Muscle of arm (tissue), 14 donors: Measurements from ENCODE around the gene TBX4. TPM values are rescaled to one million over a fixed set of nuclear protein-coding genes. Genes with fewer than 3 reads are reported as not detected.

Experiments used
- DNase-seq: peaks from one replicate; pipeline ENCODE4 v3.0.0-alpha.2; 2013
- long read RNA-seq, 11 donors: transcript quantifications; one replicate each; lab custom pipeline, GENCODE V29; 2026
- polyA plus RNA-seq, 12 donors: library from polyadenylated mRNA; unstranded; fragments of 120-200 nt; gene quantifications; one replicate each; pipeline ENCODE4 v1.2.1, GENCODE V29; 2013; ENCODE audit not compliant: insufficient read length in 12 of 12

The TBX4 gene
- 10 to 100 TPM in 6 of 12 donors, 1 to 10 TPM in 5, not detected in 1; 3.0 to 42.8 (median 12.8) TPM for polyA plus RNA-seq
- long read RNA-seq, donor 1, partial matches to known transcripts: 0 of 1 reads
- long read RNA-seq, donor 1, other reads (novel, unspliced or antisense): 0 of 1 reads
- long read RNA-seq, donor 2: 0 reads
- long read RNA-seq, donor 3, partial matches to known transcripts: 0 of 2 reads
- long read RNA-seq, donor 3, other reads (novel, unspliced or antisense): 0 of 2 reads
- long read RNA-seq, donor 4: 0 reads
- long read RNA-seq, donor 5, partial matches to known transcripts: 0 of 2 reads
- long read RNA-seq, donor 5, other reads (novel, unspliced or antisense): 0 of 2 reads
- long read RNA-seq, donor 6, partial matches to known transcripts: 0 of 1 reads
- long read RNA-seq, donor 6, other reads (novel, unspliced or antisense): 0 of 1 reads
- long read RNA-seq, donor 7, transcript TBX4-207 (4 exons, 629 nt): major isoform, 5 of 5 reads
- long read RNA-seq, donor 7, partial matches to known transcripts: 0 of 5 reads
- long read RNA-seq, donor 7, other reads (novel, unspliced or antisense): 0 of 5 reads
- long read RNA-seq, donor 8: 0 reads
- long read RNA-seq, donor 9: 0 reads
- long read RNA-seq, donor 10: 0 reads
- long read RNA-seq, donor 11, transcript TBX4-207 (4 exons, 629 nt): major isoform, 10 of 18 reads
- long read RNA-seq, donor 11, partial matches to known transcripts: 0 of 18 reads
- long read RNA-seq, donor 11, other reads (novel, unspliced or antisense): 8 of 18 reads

- no peak for DNase-seq
These were observed at the start of gene TBX4 for GRCh38 chr17:61452301-61453290. Gene TBX4 (plus strand): TSS chr17:61452422. CDS start chr17:61456491, 4,069 bp downstream.

DNA sequence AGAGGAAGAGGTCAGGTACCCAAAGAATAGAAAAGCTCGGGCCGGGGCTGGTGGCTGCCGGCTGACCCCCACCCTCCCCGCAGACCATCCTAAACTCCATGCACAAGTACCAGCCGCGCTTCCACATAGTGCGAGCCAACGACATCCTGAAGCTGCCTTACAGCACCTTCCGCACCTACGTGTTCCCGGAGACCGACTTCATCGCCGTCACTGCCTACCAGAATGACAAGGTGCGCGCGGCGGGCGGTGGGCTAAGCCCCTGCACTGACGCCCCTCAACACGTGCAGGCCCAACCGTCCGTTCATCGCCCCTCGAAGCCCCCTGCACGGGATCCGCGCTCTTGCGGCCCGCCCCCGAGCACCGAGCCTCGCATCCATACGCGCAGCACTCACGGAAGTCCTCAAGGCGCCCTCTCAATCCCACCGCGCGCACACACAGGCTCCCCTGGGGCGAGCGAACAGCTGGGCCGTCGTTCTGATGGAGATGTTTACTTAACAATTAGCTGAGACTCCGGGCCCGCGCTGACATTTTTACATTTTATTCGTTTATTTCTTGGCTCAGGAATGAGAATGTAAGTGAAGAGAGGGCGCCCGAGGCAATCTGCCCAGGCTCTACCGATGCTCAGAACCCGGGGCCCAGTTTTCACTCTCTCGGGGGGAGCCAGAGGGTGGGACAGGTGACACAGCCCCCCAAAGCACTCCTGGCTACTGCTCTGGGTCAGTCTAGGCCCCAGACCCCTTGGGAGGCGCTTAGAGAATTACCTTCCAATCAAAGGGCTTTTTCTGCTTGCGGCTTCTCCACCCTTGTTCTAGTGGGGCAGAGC, 49.0 kb upstream of the TBX4 start:
- no peak for DNase-seq

GRCh38 chr17:61403801-61404662, 48.2 kb upstream of the TBX4 start:
- no peak for DNase-seq

DNA sequence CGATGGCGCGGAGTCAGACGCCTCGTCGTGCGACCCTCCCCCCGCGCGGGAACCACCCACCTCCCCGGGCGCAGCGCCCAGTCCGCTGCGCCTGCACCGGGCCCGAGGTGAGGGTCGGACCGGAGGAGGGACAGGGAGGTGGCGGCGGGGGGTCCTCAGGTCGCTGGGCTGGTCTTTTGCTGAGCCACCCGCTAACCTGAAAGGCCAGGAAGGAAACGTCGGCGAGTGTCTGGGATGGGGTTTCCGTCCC, 47.6 kb upstream of the TBX4 start:
- DNase-seq: no peak

- DNase-seq: no peak
These were observed 47.1 kb upstream of the TBX4 start for GRCh38 chr17:61404913-61405685.

GRCh38 chr17:61405686-61406536, 46.3 kb upstream of the TBX4 start:
- no peak for DNase-seq

GRCh38 chr17:61406537-61406845, 45.7 kb upstream of the TBX4 start:
- no peak for DNase-seq

DNA sequence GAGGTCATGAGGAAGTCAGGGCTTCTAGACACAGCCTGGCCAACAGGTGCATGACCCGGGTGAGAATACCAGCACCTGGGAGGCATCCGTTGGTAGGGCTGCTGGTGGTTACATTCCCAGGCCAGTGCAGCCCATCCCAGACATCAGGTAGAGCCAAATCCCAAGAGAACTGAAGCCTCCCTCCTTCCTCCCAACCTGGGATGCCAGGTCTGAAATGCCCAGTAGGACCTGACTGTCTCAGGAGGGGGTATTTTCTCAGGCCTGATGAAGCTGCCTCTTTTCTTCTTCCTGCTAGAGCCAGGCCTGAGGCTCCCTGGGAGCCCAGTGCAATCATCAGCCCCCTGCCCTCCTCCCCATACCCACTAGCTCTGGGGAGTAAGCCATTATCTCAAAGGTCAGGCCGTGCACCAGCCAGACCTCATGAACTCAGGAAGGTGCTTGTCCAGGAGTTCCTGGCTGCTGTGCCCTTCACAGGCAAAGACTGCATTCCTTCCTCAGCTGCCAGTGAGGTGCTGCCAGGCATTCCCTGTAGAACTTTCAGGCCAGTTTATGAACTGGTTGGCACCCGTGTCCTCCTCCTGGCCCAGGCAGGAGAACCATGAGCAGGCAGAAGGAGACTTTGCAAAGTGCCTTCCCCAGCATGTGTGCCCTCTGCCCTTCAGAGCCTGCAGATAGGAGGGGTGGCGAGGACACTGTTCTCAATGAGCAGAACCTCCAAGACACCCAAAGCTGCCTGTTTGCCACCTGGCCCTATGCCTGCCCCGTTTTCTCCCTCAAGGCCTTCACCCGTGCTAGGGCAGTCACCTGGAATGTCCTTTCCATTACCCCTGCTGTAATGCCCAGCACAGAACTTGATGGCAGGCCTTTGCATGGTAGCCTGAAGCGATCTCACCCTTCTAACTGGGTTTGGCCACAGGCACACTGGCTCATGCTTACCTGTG, 45.0 kb upstream of the TBX4 start:
- no peak for DNase-seq

DNA sequence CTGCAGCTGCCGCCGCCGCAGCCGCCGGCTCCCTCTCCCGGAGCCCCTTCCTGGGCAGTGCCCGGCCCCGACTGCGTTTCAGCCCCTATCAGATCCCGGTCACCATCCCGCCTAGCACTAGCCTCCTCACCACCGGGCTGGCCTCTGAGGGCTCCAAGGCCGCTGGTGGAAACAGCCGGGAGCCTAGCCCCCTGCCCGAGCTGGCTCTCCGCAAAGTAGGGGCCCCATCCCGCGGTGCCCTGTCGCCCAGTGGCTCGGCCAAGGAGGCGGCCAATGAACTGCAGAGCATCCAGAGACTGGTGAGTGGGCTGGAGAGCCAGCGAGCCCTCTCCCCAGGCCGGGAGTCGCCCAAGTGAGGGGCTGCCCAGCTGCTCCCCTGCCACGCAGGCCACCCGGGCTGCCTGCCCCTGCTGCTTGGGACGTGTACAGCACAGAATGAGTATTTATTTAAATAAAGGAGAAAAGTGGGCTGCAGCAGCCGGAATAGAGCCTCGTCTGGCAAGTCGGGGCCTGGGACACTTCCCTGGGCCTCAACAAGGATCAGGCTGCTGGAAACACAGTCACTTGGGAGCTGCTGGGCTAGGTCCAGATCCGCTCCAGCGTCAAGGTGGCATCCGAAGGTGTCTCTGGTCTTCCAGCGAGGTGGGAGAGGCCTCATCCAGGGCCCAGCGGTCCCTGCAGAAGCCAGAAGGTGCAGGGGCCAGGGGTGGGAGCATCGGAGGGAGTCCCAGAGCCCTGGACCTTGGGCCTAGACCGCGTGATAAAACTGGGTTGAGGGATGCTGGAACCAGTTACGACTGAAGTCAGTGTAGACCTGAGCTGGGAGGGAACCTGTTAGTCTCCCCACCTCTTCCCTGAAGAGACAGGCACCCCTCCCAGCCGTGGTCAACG, 43.8 kb upstream of the TBX4 start:
- DNase-seq: no peak

- peak; percentile 79 for DNase-seq
These were observed 42.7 kb upstream of the TBX4 start for GRCh38 chr17:61409301-61410112.

GRCh38 chr17:61410141-61411010, 41.8 kb upstream of the TBX4 start:
- peak; percentile 75 for DNase-seq

GRCh38 chr17:61411011-61411260, 41.3 kb upstream of the TBX4 start:
- DNase-seq: no peak

DNA sequence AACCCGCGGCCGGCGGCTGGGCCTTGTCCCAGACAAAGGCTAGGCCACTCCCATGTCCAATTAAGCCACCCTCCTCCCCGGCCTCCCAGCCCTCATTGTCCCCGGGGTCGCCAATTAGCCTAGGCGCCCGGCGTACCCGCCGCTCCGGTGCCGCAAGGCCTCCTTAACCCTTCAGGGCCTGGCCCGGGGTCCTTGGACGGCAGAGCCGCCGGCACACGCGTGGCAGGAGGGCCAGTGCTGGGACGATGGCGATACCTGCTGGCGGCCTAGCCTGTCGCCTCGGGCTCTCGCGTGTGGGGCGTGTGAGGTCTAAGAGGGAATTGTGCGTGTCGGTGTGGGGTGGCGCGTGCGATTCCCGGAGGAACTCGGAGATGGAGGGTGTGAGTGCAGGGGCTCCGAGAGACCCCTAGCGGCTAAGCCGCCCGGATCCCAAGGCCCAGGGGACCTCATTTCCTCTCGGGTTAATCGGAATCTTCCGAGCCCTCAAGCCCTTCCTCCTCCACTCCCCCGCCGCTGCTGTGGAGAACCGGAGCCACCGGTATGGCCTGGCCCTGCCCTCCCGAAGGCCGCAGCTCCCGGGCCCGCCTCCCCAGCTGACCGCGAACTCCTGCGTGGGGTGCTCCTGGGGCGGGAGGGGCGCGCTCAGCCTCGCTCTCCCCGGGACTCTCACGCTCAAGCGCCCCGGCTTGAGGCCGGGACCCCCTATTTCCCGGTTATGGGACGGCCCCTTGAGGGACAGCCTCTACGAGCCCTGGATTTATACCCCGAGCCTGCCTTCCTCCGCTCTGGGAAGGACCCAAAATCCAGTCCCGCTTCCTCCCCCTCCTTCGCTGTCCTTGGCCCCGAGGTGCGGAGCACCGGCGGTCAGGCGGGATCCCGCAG, 40.7 kb upstream of the TBX4 start:
- DNase-seq: peak; percentile 66
